Astrocyte of the cerebellum (primary cell): ENCODE data around the gene ERCC5.

Source experiments
- DNase-seq: peaks from one replicate; pipeline ENCODE4 v3.0.0-alpha.2; 2011; ENCODE audit warnings: low read depth
- H3K4me3 ChIP-seq: 2 replicates; pipeline ENCODE4 v1.5.1; 2011; ENCODE audit warnings: mild to moderate bottlenecking, low read depth, low read length, moderate library complexity
- in situ Hi-C: cut with HindIII; loops from 2 replicates; pipeline ENCODE4 v1.10.0; 2017; ENCODE audit warnings: low sequenced_read_pairs
- TF ChIP-seq, protein P1 (sequence below): IDR thresholded peaks from 2 replicates; pipeline ENCODE4 v1.5.1; 2012; ENCODE audit warnings: low read length, low read depth, moderate library complexity, mild to moderate bottlenecking; ENCODE audit errors: missing control alignments

Gene ERCC5

DNA sequence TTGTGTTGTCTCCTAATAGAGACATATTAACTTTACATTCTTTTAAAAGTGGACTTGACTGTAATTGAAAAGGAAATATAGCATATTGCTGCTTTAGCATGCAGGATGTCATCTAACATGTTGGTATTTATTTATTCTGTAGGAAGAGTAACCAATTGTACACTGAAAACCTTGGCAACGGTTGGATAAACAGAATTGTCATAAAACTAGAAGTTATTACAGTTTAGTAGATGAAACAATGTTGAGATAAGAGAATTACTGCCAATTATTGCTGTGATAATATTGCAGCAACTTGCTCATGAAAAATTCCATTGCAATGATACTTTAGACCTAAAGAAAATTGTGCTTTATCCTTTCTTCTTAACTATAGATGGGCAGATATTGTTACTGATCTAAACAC is 7.6 kb upstream of the ERCC5 start:
- H3K4me3 ChIP-seq: no peak overlapping the region
- no peak for DNase-seq
- in situ Hi-C loops: no loop called here
- TF ChIP-seq, protein P1, sequence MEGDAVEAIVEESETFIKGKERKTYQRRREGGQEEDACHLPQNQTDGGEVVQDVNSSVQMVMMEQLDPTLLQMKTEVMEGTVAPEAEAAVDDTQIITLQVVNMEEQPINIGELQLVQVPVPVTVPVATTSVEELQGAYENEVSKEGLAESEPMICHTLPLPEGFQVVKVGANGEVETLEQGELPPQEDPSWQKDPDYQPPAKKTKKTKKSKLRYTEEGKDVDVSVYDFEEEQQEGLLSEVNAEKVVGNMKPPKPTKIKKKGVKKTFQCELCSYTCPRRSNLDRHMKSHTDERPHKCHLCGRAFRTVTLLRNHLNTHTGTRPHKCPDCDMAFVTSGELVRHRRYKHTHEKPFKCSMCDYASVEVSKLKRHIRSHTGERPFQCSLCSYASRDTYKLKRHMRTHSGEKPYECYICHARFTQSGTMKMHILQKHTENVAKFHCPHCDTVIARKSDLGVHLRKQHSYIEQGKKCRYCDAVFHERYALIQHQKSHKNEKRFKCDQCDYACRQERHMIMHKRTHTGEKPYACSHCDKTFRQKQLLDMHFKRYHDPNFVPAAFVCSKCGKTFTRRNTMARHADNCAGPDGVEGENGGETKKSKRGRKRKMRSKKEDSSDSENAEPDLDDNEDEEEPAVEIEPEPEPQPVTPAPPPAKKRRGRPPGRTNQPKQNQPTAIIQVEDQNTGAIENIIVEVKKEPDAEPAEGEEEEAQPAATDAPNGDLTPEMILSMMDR: no peak

DNA sequence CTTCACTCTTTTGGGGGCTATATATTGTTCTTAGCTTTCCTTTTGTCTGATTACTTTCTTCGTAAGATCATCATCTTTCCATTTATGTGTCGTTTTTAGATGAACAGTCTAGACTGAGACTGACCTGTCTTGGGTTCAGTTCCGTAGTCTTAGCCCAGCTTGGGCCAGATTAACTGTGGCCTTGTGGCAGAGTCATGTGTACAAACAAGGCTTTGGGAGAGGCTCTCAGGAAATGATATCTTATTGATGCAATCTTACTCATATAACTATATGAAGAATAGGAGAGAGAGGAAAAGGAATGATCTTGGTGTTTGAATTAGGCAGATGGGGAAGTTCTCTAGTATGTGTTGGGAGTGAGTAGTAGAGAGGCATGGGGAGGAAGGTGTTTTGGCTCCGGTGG is 6.8 kb upstream of the ERCC5 start:
- H3K4me3 ChIP-seq: no peak overlapping the region
- TF ChIP-seq, protein P1: no peak
- no peak for DNase-seq
- in situ Hi-C loops: no loop called here

DNA sequence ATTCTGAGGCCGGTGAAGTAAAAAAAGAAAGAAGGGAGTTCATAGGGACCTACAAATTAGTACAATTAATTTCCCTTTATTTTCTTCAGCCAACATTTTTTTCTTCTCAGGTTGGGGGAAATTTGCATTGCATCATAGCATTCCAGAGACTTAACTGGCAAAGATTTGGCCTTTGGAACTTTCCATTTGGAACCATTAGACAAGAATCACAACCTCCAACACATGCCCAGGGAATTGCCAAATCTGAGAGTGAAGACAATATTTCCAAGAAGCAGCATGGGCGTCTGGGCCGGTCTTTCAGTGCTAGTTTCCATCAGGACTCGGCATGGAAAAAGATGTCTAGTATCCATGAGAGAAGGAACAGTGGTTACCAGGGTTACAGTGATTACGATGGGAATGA is 6.4 kb upstream of the ERCC5 start:
- no peak for DNase-seq
- in situ Hi-C loops: no loop called here
- H3K4me3 ChIP-seq: no peak overlapping the region
- TF ChIP-seq, protein P1: no peak

DNA sequence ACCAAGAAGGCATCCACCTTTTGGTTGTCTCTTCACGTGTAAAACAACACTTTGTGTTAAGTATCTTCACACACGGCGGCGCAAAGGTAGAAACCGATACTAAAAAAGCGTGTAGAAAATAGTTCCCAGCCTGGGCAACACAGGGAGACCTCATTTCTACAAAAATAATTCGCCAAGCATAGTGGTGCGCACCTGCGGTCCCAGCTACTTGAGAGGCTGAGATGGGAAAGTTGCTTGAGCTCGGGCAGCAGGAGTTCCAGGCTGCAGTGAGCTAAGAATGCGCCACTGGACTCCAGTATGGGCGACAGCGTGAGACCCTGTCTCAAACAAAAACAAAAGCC is 573 bp upstream of the ERCC5 start:
- DNase-seq: no peak
- in situ Hi-C loops: no loop called here
- H3K4me3 ChIP-seq: peak overlapping the region; percentile 94
- TF ChIP-seq, protein P1: no peak

DNA sequence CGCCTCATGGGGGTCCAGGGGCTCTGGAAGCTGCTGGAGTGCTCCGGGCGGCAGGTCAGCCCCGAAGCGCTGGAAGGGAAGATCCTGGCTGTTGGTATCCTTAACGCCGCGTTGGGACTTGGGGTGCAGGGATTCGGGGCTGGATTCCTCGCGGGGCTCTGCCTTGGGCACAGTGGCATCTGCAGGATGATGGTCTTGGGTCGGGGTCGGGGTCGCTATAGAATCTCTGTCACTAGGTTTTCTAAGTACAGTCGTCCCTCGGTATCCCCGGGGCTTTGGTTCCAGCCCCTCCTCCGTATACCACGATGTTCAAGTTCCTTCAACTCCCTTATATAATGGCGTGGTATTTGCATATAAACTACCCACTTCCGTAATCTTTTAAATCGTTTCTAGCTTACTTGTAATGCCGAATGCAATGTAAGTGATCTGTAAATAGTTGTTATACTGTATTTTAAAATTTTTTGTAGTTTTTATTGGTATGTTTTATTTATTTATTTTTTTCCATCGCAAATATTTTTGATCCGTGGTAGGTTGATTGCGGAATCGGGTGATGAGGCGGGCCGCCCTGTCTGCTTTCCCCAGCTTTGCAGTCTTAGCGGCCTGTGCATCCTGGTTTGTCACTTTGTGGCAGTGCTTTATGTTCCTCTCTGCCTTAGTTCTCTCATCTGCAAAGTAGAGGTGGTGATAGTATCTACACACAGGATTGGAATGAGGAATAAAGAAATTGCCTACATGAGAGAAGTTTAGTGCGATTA is 606 bp downstream of the ERCC5 start:
- DNase-seq: no peak
- peak overlapping the region; percentile 94 for H3K4me3 ChIP-seq
- TF ChIP-seq, protein P1: no peak
- in situ Hi-C loops: no loop called here

DNA sequence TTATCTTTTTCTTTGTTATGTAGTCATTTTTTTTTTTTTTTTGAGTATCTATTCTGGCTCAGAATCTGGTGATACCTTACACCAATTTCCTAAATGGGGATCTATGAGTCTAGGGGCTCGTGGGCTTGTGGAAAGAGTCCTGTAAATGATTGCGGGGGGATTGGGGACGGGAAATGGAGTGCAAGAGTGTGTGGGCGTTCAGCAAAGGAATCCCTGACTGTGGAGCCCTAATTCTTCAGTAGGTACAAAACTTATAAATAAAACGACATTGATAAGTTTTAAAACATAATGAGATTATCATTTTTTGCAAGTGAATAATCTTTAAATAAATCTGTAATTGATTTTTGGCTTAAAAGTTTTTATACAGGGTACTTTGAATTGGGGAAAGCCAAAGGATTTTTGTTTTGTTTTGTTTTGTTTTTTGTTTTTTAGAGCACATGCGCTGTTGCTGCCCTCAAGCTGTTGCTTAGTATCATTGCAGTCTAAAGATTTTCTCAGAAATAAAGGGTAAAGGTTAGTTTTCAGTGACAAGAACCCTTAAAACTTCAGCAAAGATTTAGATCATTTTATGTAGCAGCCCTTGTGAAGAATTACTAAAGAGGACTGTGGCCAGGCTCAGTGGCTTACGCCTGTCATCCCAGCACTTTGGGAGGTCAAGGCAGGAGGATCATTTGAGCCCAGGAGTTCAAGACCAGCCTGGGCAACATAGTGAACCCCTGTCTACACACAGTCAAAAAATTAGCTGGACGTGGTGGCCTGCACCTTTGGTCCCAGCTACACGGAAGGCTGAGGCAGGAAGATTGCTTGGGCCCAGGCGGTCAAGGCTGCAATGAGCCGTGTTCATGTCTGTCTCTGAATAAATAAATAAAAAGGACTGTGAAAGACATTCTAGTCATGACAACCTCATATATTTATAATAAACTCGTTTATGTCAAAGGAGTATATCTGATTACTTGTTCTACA is 1.7 kb downstream of the ERCC5 start:
- H3K4me3 ChIP-seq: peak overlapping the region; percentile 94

More for the DNA sequence above, 1.7 kb downstream of the ERCC5 start:
- in situ Hi-C loops: no loop called here
- TF ChIP-seq, protein P1: peak; percentile 72
- no peak for DNase-seq
